ENCODE measurements around the gene ZRANB3.

The ZRANB3 gene

GRCh38 chr2:135248611-135249010 lies 282.4 kb downstream of the ZRANB3 start:
- DNase-seq (ENCODE audit: low spot score), result no peak

- no peak for DNase-seq (ENCODE audit: low spot score)
These were observed 284.2 kb downstream of the ZRANB3 start for GRCh38 chr2:135246711-135247270.

DNA sequence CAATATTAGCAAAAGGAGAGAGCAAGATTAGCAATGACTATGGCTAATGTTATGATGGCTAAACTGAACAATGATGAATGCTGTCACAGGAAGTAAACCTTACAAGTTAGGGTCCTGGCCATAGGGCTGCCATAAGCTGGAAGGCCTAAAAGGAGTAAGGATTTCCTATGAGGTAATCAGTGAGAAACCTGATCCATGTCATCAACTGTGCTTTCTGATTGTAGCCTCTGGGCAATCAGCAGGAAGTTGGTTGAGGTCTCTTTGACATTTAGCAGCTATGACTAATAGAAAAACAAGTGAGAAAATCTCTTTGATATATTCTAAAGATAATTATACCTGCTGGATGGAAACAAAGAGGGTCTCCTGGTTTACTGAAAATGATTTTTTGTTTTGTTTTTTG lies 285.9 kb downstream of the ZRANB3 start:
- DNase-seq (ENCODE audit: low spot score), result peak; percentile 74

- no peak for DNase-seq (ENCODE audit: low spot score)
These were observed 292.4 kb downstream of the ZRANB3 start for GRCh38 chr2:135238651-135239050.

DNA sequence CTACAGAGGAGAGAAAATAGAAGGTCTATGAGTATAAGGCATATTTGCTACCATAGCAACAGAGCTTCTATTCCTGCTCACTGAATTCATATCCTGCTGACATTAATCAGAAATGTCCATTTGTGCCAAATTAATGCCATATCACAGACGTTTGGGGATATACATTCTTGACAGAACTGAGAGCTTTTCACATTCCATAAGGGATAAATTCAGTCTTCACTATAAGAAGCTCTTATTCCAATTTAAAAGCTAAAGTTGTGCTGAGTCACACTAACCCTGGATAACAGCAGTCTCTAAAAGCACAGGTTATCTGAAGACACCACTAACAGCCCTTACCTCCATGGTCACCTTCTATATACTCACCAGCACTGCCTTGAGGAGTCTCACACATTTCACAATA lies 300.9 kb downstream of the ZRANB3 start:
- DNase-seq (ENCODE audit: low spot score), result no peak

- no peak for DNase-seq (ENCODE audit: low spot score)
These were observed 303.6 kb downstream of the ZRANB3 start for GRCh38 chr2:135227386-135227785.

- no peak for DNase-seq (ENCODE audit: low spot score)
These were observed 304.1 kb downstream of the ZRANB3 start for GRCh38 chr2:135226961-135227360.

- no peak for DNase-seq (ENCODE audit: low spot score)
These were observed 305.2 kb downstream of the ZRANB3 start for GRCh38 chr2:135225781-135226180.

DNA sequence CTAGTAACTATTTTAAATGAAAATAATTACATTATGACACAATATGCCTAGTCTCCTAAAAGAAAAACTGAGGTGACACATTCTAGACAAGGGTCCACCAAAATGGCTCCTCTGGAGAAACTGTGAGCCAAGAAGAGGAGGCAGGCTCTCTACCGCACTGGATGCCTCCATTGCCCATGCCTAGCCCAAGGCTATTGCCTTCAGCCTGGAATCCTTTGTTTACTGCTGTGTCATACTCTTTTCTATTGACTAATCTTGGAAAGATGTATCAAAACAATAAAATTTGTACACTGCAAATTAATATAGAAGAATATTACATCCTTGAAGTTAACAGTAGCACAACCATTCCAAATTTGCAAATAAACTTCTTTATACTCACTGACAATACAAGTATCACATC lies 311.8 kb downstream of the ZRANB3 start:
- DNase-seq (ENCODE audit: low spot score), result no peak

DNA sequence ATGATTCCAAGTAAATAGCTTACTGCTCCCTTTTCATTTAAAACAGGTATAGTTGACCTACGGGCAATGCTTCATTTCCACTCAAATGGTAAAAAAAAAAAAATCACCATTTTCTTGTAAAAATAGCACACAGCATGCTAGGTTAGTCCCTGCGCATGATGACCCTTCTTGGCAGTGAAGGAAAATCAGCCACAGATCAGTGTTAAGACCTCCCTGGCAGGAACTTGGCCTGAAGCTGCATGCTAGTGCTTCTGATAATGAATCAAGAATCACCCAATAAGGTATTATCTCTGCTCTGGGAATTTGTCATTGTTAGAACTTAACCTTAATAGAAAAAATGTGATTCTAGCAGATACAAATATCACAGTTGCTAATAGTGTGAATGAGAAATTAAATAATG lies 312.6 kb downstream of the ZRANB3 start:
- DNase-seq (ENCODE audit: low spot score), result no peak

DNA sequence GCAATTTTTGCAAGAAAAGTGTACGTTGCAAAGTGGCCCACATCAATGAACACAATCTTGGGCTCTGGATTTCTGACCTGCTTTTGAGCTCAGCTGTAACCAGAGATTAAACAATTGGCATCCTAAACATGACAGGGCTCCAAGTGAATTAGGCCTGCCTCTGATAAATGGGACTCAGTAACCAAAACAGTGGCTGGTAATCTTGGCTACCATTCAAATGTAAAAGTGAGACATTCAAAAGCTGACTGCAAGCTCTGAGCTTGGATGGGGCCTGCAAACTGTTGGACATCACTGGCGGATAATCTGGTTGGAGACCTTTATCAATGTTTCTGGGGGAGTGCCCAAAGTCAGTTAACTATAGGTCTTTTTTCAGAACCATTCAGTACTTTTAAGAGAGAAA lies 318.3 kb downstream of the ZRANB3 start:
- DNase-seq (ENCODE audit: low spot score), result no peak

- no peak for DNase-seq (ENCODE audit: low spot score)
These were observed 323.0 kb downstream of the ZRANB3 start for GRCh38 chr2:135208016-135208415.

- no peak for DNase-seq (ENCODE audit: low spot score)
These were observed 327.1 kb downstream of the ZRANB3 start for GRCh38 chr2:135203944-135204343.

GRCh38 chr2:135202751-135203150 lies 328.3 kb downstream of the ZRANB3 start:
- DNase-seq (ENCODE audit: low spot score), result no peak

GRCh38 chr2:135198481-135198880 lies 332.5 kb downstream of the ZRANB3 start:
- DNase-seq (ENCODE audit: low spot score), result no peak

GRCh38 chr2:135190799-135191198 lies 340.2 kb downstream of the ZRANB3 start:
- no peak for DNase-seq (ENCODE audit: low spot score)

DNA sequence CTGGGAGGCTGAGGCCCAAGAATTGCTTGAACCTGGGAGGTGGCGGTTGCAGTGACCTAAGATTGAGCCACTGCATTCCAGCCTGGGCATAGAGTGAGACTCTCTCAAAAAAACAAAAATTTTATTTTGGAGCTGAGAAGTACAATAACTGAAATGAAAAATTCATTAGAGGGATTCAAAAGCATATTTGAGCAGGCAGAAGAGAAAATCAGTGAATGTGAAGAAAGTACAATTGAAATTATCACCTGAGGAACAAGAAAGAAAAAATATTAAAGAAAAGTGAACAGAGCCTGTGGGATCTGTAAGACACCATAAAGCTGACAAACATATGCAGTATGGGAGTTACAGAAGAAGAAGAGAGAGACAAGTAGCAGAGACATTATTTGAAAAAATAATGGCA lies 341.9 kb downstream of the ZRANB3 start:
- no peak for DNase-seq (ENCODE audit: low spot score)

GRCh38 chr2:135187270-135187669 lies 343.7 kb downstream of the ZRANB3 start:
- DNase-seq (ENCODE audit: low spot score), result no peak

DNA sequence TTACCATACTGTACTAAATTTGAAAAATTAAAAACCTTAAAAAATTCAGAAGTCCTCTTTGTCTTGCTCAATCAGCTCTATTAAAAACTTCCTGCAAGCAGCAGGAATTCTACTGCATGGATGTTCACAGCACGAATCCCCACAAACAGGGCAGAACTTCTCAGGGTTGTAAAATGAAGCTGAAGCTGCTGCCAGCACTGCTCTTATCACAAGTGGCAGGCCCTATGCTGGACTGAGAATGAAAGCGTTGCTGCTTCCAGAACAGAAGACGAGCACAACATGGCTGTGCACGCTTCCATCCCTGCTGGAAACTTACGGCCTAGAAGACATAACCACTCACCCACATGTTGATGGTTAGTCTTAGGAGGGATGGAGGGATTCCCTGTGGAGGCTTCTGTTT lies 345.0 kb downstream of the ZRANB3 start:
- no peak for DNase-seq (ENCODE audit: low spot score)

DNA sequence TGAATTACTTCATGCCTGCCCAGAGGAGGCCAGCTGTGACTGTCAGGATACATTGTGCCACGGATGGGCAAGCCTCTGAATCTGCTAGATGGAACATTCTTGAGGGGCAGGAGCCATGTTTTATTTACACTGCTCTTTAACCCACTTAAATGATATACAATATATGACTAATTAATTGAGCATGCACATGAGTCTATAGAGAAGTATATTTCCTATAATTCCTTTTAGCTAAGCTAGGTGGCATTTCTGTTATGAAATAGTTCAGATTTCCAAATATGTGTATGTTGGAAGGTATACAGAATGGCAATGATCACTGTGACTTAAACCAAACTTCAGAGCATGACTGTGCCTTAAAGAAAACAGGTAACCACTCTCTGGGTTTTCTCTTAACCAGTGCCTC lies 347.2 kb downstream of the ZRANB3 start:
- no peak for DNase-seq (ENCODE audit: low spot score)

DNA sequence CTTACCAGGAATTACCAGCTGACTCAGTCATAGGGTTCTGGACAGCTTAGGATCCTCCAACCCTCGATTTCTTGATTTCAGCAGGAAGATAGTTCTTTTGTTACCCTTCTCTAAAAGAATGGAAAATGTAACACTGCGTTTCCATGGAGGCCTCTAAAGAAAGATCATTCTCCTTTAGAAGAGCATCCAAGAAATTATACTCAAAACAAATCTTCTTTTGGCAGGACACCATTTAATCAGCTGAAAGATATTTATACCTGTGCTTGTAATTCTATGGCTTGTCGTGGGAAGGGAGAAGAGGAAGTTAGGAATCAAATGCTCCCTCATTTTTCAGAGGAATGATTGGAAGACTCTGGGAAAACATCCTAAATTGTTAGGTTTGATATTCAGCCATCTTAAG lies 348.4 kb downstream of the ZRANB3 start:
- no peak for DNase-seq (ENCODE audit: low spot score)

DNA sequence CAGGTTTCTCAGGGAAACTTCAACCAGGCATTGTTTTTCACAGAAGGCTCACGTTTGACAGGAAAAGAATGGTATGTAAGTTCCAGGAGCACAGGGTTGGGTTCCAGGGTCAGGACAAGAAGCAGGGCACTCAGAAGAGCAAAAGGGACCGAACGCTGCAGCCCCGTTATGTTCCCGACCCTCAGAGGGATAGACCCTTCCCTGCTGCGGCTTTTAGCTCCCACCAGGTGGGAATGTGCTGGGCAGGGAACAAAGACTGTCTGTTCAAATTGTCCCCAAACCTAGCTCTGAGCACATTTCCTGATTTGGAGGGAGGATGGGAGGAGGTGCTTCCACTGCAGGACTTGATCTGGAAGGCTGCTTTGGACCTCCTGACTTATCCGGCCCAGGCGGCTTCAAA lies 348.8 kb downstream of the ZRANB3 start:
- no peak for DNase-seq (ENCODE audit: low spot score)

DNA sequence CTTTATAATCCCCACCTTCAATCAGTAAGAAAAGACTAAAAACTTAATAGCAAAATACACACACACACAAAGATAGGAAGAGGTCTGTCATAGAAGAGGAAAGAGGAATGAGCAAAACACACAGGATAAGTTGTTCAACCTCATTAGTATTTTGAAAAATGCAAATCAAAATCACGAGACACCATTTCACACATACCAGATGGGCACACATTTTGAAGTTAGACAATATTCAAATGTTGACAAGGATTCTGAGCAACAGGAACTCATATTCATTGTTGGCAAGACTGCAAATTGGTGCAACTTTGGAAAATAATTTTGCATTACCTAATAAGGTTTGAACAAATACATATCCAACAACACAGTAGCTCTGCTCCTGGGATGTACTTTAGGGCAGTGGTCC lies 351.3 kb downstream of the ZRANB3 start:
- no peak for DNase-seq (ENCODE audit: low spot score)

- DNase-seq (ENCODE audit: low spot score), result no peak
These were observed 355.8 kb downstream of the ZRANB3 start for GRCh38 chr2:135175177-135175576.

GRCh38 chr2:135174810-135175093 lies 356.3 kb downstream of the ZRANB3 start:
- DNase-seq (ENCODE audit: low spot score), result no peak

All from SW480 (cell line).